ENCODE data around the gene ASPHD2. TPM values are rescaled to one million over a fixed set of nuclear protein-coding genes. Genes with fewer than 3 reads are reported as not detected.

The ASPHD2 gene
- total RNA-seq, 1 experiment from 2014 or later: not detected

DNA sequence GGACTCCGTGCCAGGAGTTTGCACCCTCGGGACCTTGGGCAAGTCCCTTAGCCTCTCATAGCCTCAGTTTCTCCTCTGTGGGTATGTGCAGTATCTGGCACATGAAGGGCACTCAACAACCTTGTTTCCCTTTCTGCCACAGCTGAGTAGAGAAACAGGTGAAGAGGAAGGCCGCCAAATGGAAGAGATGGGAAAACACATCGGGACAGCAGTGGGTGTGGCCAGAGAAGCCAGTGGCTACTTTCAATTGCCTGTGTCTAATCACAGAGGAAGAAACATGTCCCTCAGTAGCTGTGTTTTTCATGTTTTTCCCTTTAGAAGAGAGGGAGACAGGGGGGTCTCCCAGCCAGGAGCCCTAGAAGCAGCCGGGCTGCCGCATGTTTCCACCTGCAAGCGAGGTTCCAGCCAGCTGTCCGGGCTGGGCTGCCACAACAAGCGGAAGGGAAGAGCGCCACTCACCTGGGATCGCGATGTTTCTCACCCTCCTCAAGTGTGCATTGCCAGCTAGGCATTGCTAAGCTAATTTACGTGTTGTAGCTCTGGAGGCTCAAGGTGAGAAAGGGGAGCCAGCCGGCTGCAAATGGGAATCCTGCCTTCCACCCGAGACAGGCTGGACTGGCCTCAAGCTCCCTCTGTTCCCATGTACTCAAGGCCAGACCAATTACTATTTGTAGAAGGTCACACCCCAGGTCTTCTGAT, 16.7 kb downstream of the ASPHD2 start:
- POLR2A ChIA-PET: no interaction called here
- no TSS peak for BruUV-seq (replicated peaks)
- no peak for DNase-seq
- Mint-ChIP-seq H3K4me3 (ENCODE audit: unreplicated experiment) (no peak overlapping the region), H3K27ac (ENCODE audit: unreplicated experiment) (no peak overlapping the region), H3K27me3 (ENCODE audit: insufficient read depth, unreplicated experiment) (no peaks in the 10 kb centered on the region), H3K36me3 (ENCODE audit: insufficient read depth, unreplicated experiment) (no peaks in the 10 kb centered on the region), H3K9me3 (ENCODE audit: unreplicated experiment) (no peaks in the 10 kb centered on the region), H3K4me1 (ENCODE audit: low read depth, unreplicated experiment) (no peaks in the 10 kb centered on the region)
- Histone ChIP-seq H3K4me1 (no peaks in the 10 kb centered on the region), H3K4me3 (ENCODE audit: low read depth, low read length) (no peak overlapping the region), H3K9me3 (no peaks in the 10 kb centered on the region), H3K27me3 (replicated peaks; ENCODE audit: control insufficient read depth, insufficient read depth, low read length) (no peaks in the 10 kb centered on the region), H3K36me3 (ENCODE audit: control insufficient read depth, insufficient read depth, low read length) (no peaks in the 10 kb centered on the region)
- CTCF ChIA-PET: no interaction called here
- intact Hi-C loops (cut with micrococcal nuclease; ENCODE audit: unreplicated experiment): no loop called here
- TF ChIP-seq, protein P1, sequence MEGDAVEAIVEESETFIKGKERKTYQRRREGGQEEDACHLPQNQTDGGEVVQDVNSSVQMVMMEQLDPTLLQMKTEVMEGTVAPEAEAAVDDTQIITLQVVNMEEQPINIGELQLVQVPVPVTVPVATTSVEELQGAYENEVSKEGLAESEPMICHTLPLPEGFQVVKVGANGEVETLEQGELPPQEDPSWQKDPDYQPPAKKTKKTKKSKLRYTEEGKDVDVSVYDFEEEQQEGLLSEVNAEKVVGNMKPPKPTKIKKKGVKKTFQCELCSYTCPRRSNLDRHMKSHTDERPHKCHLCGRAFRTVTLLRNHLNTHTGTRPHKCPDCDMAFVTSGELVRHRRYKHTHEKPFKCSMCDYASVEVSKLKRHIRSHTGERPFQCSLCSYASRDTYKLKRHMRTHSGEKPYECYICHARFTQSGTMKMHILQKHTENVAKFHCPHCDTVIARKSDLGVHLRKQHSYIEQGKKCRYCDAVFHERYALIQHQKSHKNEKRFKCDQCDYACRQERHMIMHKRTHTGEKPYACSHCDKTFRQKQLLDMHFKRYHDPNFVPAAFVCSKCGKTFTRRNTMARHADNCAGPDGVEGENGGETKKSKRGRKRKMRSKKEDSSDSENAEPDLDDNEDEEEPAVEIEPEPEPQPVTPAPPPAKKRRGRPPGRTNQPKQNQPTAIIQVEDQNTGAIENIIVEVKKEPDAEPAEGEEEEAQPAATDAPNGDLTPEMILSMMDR (IDR thresholded peaks at IDR 0.05; ENCODE audit: insufficient read depth in 1 of 2, low read depth in 1 of 2, low read length in 1 of 2, severe bottlenecking in 1 of 2, unreplicated experiment in 1 of 2): no peak

DNA sequence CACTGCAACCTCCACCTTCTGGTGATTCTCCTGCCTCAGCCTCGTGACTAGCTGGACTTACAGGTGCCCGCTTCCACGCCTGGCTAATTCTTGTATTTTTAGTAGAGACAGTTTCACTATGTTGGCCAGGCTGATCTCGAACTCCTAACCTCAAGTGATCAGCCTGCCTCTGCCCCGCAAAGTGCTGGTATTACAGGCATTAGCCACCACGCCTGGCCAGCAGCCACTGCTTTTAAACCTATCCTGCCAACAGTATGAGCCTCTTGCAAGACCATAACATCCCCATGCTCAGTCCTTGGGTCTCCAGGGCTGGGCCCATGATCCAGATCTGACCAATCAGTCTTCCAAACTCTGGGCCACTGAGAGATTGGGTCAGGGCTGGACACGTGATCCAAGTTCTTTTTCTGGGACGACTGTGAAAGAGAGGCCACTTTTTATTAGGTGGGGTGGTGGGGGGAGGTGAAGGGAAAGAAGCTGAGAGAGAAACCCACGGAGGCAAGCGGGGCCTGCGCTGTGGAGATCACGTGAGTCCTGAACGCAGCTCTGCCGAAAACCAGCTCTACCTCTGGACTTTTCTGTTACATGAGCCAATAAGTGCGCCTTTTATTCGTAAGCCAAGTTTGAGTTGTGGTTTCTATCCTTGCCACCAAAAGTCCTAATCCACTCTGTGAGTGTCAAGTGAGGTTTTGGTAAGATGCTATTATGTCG, 17.9 kb downstream of the ASPHD2 start:
- Mint-ChIP-seq H3K9me3 (ENCODE audit: unreplicated experiment) (no peaks in the 10 kb centered on the region), H3K4me3 (ENCODE audit: unreplicated experiment) (no peak overlapping the region), H3K4me1 (ENCODE audit: low read depth, unreplicated experiment) (no peaks in the 10 kb centered on the region), H3K27me3 (ENCODE audit: insufficient read depth, unreplicated experiment) (no peaks in the 10 kb centered on the region), H3K36me3 (ENCODE audit: insufficient read depth, unreplicated experiment) (no peaks in the 10 kb centered on the region), H3K27ac (ENCODE audit: unreplicated experiment) (no peak overlapping the region)
- H3K27me3 ChIP-seq (replicated peaks; ENCODE audit: control insufficient read depth, insufficient read depth, low read length): no peaks in the 10 kb centered on the region
- no TSS peak for BruUV-seq (replicated peaks)
- H3K9me3 ChIP-seq: no peaks in the 10 kb centered on the region
- H3K4me1 ChIP-seq: no peaks in the 10 kb centered on the region
- H3K4me3 ChIP-seq (ENCODE audit: low read depth, low read length): no peak overlapping the region
- DNase-seq: no peak
- intact Hi-C loops (cut with micrococcal nuclease; ENCODE audit: unreplicated experiment): no loop called here
- TF ChIP-seq, protein P1 (IDR thresholded peaks at IDR 0.05; ENCODE audit: insufficient read depth in 1 of 2, low read depth in 1 of 2, low read length in 1 of 2, severe bottlenecking in 1 of 2, unreplicated experiment in 1 of 2): no peak
- no peaks in the 10 kb centered on the region for H3K36me3 ChIP-seq (ENCODE audit: control insufficient read depth, insufficient read depth, low read length)
- ChIA-PET POLR2A (no interaction called here), CTCF (no interaction called here)

DNA sequence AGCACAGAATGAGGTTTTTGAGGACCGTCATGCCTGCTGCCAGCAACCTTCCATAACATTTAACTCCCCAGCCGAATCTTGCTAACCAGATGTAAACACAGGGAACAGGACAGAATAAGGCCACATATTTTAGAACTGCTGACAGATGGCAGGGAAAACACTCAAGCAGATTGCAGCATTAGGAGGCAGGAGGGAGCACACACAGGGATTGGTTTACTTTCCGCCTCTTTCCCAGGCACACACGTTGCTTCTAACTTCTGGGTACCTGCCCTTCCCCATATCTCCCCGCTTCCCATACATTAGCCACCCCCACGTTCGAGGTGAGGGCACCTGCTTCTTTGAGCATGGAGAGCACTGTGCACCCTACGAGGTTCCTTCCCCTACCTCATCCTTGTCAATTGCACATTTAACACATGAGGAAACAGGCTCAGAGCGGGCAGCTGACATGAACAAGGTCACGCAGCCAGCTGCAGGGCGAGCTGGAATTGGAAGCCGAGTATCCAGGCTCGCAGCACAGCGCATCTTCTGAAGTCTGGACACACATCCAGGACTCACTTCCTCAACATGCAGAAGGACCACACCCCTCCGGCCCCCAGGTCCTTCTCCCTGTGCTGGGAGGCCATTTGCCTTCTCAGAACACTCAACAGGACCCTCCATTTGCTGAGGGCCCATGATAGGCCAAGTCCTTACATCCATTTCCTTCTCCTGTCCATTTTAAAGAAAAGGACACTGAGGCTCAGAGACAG, 18.7 kb downstream of the ASPHD2 start:
- H3K27me3 Mint-ChIP-seq (ENCODE audit: insufficient read depth, unreplicated experiment): no peaks in the 10 kb centered on the region
- BruUV-seq (replicated peaks): no TSS peak
- H3K4me1 ChIP-seq: no peaks in the 10 kb centered on the region
- H3K36me3 ChIP-seq (ENCODE audit: control insufficient read depth, insufficient read depth, low read length): no peaks in the 10 kb centered on the region
- no peaks in the 10 kb centered on the region for H3K4me1 Mint-ChIP-seq (ENCODE audit: low read depth, unreplicated experiment)
- no peak overlapping the region for H3K4me3 Mint-ChIP-seq (ENCODE audit: unreplicated experiment)
- intact Hi-C loops (cut with micrococcal nuclease; ENCODE audit: unreplicated experiment): no loop called here
- H3K27me3 ChIP-seq (replicated peaks; ENCODE audit: control insufficient read depth, insufficient read depth, low read length): no peaks in the 10 kb centered on the region
- no peaks in the 10 kb centered on the region for H3K9me3 Mint-ChIP-seq (ENCODE audit: unreplicated experiment)
- no peaks in the 10 kb centered on the region for H3K36me3 Mint-ChIP-seq (ENCODE audit: insufficient read depth, unreplicated experiment)
- DNase-seq: no peak
- no peaks in the 10 kb centered on the region for H3K9me3 ChIP-seq
- TF ChIP-seq, protein P1 (IDR thresholded peaks at IDR 0.05; ENCODE audit: insufficient read depth in 1 of 2, low read depth in 1 of 2, low read length in 1 of 2, severe bottlenecking in 1 of 2, unreplicated experiment in 1 of 2): no peak
- no peak overlapping the region for H3K27ac Mint-ChIP-seq (ENCODE audit: unreplicated experiment)
- ChIA-PET POLR2A (no interaction called here), CTCF (no interaction called here)
- no peak overlapping the region for H3K4me3 ChIP-seq (ENCODE audit: low read depth, low read length)

Data from Caco-2 (cell line).